Myocyte (in vitro differentiated cells): ENCODE measurements around the gene INPP5A. TPM values are rescaled to one million over a fixed set of nuclear protein-coding genes. Genes with fewer than 3 reads are reported as not detected.
"Not testable (repeated sequence)": the region's sequence is repeated elsewhere in the genome, so short reads cannot be mapped to it uniquely, and the experiment has no call there.

Experiments
- DNase-seq: peaks from one replicate; pipeline ENCODE4 v3.0.0-alpha.2; 2012; ENCODE audit warnings: low read depth
- total RNA-seq: library from RNA; depleted of rRNA; stranded (reverse); fragments of >200 nt; gene quantifications from 2 replicates; pipeline ENCODE4 v1.2.3, GENCODE V29; 2014

The INPP5A gene
- total RNA-seq, 1 donor from 2014 or later, result 48.6 TPM

GRCh38 chr10:132752378-132752777 lies 214.8 kb downstream of the INPP5A start:
- no peak for DNase-seq

- DNase-seq, result no peak
Observed at GRCh38 chr10:132752961-132753360, 215.4 kb downstream of the INPP5A start.

DNA sequence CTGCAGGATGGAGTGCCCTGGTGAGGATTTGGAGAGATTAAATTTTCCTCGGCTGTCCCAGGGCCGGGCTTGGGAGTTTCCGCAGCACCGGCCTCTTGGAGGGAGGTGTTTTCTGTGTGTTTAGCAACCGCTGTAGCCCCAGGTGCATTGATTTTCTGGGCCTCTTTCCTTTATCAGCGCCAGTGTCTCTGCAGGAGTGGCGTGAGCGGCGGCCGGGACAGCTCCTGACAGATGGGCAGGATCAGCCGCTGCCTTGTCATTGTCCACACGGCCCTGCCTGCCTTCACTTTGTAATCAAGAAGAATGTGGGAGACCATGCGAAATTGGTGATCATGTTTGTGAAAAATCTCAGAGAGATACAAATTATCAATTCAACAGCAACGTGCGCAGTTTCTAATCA lies 216.0 kb downstream of the INPP5A start:
- DNase-seq, result no peak

DNA sequence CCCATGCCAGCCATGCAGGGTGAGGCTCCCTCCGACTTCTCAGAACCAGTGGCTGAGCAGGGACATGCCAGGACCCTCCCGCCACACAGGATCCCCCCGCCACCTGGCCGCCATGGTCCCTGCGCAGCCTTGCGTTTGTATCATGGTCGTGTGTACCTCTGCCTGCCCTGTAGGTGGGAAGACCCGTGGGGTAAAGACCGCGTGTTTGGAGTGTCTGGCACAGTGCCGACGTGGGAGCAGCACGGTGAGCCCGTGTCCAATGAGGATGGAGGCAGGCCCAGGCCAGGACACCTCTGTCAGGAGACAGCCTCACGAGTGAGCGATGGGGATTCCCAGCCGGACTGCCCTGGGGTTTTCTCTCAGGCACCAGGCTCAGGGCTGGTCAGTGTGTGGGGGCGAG lies 216.5 kb downstream of the INPP5A start:
- DNase-seq, result no peak

DNA sequence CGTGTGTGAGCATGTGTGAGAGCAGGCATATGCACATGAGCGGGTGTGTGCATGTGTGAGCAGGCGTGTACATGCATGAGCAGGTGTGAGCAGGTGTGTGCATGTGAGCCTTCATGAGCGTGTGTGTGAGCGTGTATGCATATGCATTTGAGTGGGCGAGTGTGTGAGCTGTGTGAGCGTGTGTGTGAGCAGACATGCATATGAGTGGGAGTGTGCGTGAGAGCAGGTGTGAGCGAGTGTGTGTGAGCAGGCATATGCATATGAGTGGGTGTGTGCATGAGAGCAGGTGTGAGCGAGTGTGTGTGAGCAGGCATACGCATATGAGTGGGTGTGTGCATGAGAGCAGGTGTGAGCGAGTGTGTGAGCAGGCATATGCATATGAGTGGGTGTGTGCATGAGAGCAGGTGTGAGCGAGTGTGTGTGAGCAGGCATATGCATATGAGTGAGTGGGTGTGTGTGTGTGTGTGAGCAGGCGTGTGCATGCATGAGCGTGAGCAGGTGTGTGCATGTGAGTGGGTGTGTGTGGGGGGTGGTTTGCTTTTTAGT lies 217.7 kb downstream of the INPP5A start:
- DNase-seq, result no peak

DNA sequence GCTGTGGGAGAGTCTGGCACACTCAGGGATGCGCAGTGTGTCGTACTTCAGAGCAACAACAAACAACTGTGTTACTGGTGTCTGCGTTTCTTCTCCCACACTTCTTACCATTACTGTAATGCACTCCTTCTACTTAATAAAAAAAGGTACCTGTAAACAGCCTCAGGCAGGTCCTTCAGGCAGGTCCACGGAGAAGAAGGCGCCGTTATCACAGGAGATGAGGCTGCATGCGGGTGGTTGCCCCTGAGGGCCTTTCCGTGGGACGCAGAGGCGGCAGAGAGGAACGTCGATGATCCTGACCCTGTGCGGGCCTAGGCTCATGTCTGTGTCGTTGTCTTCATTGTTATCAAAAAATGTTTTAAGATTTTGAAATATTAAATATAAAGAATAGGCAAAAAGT lies 219.0 kb downstream of the INPP5A start:
- no peak for DNase-seq

- no peak for DNase-seq
Observed at GRCh38 chr10:132757171-132757570, 219.6 kb downstream of the INPP5A start.

- no peak for DNase-seq
Observed at GRCh38 chr10:132758865-132759264, 221.3 kb downstream of the INPP5A start.

- DNase-seq, result no peak
Observed at GRCh38 chr10:132761395-132762060, 223.9 kb downstream of the INPP5A start.

DNA sequence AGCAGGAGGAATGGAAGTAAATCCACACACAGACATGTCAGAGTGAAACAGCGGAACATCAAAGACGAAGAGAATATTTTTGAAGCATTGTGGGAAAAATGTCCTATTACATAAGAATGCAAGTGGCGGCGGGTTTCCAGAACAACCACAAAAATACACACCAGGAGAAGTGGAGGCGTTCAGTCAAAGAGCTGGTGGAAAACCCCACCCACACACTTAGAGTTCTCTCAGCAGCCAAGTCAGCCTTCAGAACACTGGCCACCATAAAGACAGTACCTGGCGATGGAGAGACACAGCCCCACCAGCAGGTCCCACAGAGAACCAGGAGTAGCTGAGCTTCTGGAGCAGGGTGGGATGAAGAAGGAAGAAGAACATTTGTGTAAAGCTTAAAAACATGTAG lies 224.7 kb downstream of the INPP5A start:
- DNase-seq, result no peak

- DNase-seq, result no peak
Observed at GRCh38 chr10:132763545-132763944, 226.0 kb downstream of the INPP5A start.

DNA sequence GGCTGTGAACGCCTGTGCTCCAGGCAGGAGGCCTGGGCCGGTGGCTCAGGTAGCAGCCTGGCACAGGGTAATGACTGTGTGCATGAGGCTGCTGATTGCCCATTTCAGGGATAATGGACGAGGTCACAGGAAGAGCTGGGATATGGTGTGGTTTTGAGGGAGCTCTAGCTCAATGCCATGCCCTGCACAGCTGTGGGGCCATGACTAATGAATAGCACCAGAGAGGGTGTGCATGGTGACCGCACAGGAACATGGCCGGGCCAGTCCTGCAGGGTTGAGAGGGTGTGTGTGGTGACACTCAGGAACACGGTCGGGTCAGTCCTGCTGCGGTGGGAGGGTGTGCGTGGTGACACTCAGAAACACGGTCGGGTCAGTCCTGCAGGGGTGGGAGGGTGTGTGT lies 226.5 kb downstream of the INPP5A start:
- DNase-seq, result peak; percentile 51

DNA sequence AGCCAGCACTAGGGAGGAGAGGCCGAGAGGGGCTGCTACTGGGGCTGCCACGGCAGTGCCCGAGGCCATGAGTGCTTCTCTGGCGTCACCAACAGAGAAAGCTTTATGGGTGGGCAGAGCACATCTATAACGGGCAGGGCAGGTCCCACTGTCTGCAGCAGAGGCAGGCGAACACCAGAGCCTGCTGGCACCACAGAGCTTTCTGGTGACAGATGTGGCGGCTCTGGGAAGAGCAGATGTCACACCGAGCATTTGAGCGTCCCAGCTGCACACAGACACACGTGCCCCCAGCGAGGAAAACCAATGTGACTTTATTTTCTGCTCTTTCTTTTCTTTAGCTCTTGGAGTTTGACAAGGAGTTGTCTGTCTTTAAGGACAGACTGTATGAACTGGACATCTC lies 227.8 kb downstream of the INPP5A start:
- DNase-seq, result no peak

DNA sequence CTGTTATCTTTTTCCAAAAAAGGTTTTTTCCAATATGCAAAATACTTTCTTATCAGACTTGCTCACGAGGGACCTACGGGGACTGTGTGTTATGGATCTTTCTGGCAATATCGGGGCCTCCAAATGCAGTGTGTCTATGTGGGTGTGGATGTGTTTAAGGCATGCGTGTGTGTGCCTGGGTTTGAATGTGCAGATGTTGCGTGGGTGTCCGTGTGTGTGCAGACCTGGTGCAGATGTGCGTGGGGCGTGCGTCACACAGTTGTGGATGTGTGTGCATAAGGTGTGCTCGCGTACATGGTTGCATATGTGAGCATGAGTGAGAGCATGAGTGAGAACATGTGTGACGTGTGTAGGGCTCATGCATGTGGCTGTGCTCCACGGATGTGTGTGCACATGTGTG lies 228.7 kb downstream of the INPP5A start:
- no peak for DNase-seq

GRCh38 chr10:132768346-132769248 lies 231.0 kb downstream of the INPP5A start:
- DNase-seq, result no peak

- DNase-seq, result no peak
Observed at GRCh38 chr10:132770061-132771021, 232.8 kb downstream of the INPP5A start.

GRCh38 chr10:132772816-132773215 lies 235.2 kb downstream of the INPP5A start:
- not testable (repeated sequence) for DNase-seq

DNA sequence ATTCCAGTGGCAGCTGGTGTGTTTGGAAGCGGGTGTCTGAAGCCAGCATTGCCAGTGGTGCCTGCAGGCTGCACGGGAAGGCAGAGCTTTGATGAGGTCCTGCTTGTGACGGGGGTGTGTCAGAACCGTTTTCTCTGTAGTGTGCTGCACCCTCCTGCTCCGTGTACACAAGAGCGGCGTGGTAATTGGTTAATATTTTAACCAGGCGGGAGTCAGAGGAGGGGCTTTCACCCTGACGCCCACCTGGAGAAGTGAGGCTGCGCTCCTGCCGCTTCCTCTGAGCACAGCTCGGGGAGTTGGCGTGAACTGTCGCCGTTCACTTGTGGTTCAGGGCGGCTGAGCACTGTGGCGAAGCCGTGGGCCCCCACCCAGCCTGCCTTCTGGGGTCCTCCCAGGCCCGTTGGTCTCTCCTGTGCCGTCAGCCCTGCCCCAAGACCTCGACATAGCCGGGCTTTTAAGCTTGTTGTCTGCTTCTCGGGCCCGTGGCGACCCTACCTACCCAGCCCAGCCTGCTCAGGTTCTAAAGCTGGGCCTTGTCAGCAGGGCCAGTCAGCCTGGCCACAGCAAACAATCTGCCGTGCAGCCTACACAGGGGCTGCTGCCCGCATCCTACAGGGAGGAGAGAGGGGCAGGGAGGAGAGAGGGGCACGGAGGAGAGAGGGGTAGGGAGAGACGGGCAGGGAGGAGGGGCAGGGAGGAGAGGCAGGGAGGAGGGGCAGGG lies 236.8 kb downstream of the INPP5A start:
- DNase-seq, result no peak

- DNase-seq, result no peak
Observed at GRCh38 chr10:132774902-132775863, 237.6 kb downstream of the INPP5A start.
